Stimulated activated CD8-positive, alpha-beta memory T cell treated with anti-CD3 and anti-CD28 coated beads, Interleukin-12 subunit alpha, Interleukin-12 subunit beta, amount 100 ng/mL, for 1 hour (primary cell): ENCODE results near the gene ASCC2.

Experiments
- DNase-seq: peaks from one replicate; pipeline ENCODE4 v3.0.0-alpha.2; 2020; ENCODE audit warnings: low read depth

Gene ASCC2

GRCh38 chr22:29786031-29786430 is 52.0 kb downstream of the ASCC2 start:
- DNase-seq, result no peak

GRCh38 chr22:29784451-29785361 is 53.4 kb downstream of the ASCC2 start:
- DNase-seq, result no peak

- DNase-seq, result no peak
These were observed 55.8 kb downstream of the ASCC2 start for GRCh38 chr22:29782061-29782845.

- DNase-seq, result no peak
These were observed 57.1 kb downstream of the ASCC2 start for GRCh38 chr22:29780748-29781676.

- no peak for DNase-seq
These were observed 57.9 kb downstream of the ASCC2 start for GRCh38 chr22:29780220-29780619.

- no peak for DNase-seq
These were observed 64.8 kb downstream of the ASCC2 start for GRCh38 chr22:29773233-29773632.

- DNase-seq, result no peak
These were observed 65.9 kb downstream of the ASCC2 start for GRCh38 chr22:29772170-29772641.

- no peak for DNase-seq
These were observed 68.3 kb downstream of the ASCC2 start for GRCh38 chr22:29769723-29770321.

GRCh38 chr22:29768052-29768693 is 69.9 kb downstream of the ASCC2 start:
- DNase-seq, result no peak

- peak; percentile 89 for DNase-seq
These were observed 70.7 kb downstream of the ASCC2 start, which contains the start of gene UQCR10 for GRCh38 chr22:29767171-29768051. Gene UQCR10, plus strand, starts transcription at chr22:29767369. Its CDS starts 30 bp downstream, at chr22:29767399.

- DNase-seq, result peak; percentile 84
These were observed 71.4 kb downstream of the ASCC2 start, which contains the start of gene ZMAT5 for GRCh38 chr22:29766632-29767170. Gene ZMAT5, minus strand, starts transcription at chr22:29767007. Its CDS starts 18,463 bp downstream, at chr22:29748544.

GRCh38 chr22:29765905-29766631 is 72.0 kb downstream of the ASCC2 start:
- DNase-seq, result peak; percentile 6

- DNase-seq, result no peak
These were observed 75.8 kb downstream of the ASCC2 start for GRCh38 chr22:29762263-29762662.

GRCh38 chr22:29758959-29759358 is 79.1 kb downstream of the ASCC2 start:
- no peak for DNase-seq

- DNase-seq, result no peak
These were observed 79.9 kb downstream of the ASCC2 start for GRCh38 chr22:29758068-29758622.

GRCh38 chr22:29757096-29757495 is 81.0 kb downstream of the ASCC2 start:
- no peak for DNase-seq

GRCh38 chr22:29756341-29756740 is 81.7 kb downstream of the ASCC2 start:
- DNase-seq, result no peak

GRCh38 chr22:29755889-29756288 is 82.2 kb downstream of the ASCC2 start:
- DNase-seq, result no peak
